Osteocyte (in vitro differentiated cells): ENCODE data around the gene RAP2A. TPM values are rescaled to one million over a fixed set of nuclear protein-coding genes. Genes with fewer than 3 reads are reported as not detected.

Experiments used
- DNase-seq: peaks from one replicate; pipeline ENCODE4 v3.0.0; 2021; ENCODE audit warnings: mixed read lengths; ENCODE audit not compliant: unreplicated experiment; ENCODE audit errors: extremely low spot score
- H3K27ac Mint-ChIP-seq: one replicate; pipeline ENCODE4 v1.8.0; 2021; ENCODE audit warnings: mild to moderate bottlenecking, mixed read lengths; ENCODE audit not compliant: unreplicated experiment
- H3K27me3 Mint-ChIP-seq: one replicate; pipeline ENCODE4 v1.8.0; 2021; ENCODE audit warnings: mixed read lengths; ENCODE audit not compliant: unreplicated experiment
- H3K36me3 Mint-ChIP-seq: one replicate; pipeline ENCODE4 v1.8.0; 2021; ENCODE audit warnings: mixed read lengths; ENCODE audit not compliant: unreplicated experiment
- H3K4me1 Mint-ChIP-seq: one replicate; pipeline ENCODE4 v1.8.0; 2021; ENCODE audit warnings: mixed read lengths; ENCODE audit not compliant: unreplicated experiment
- H3K4me3 Mint-ChIP-seq: one replicate; pipeline ENCODE4 v1.8.0; 2021; ENCODE audit warnings: mild to moderate bottlenecking, moderate library complexity, mixed read lengths; ENCODE audit not compliant: unreplicated experiment
- H3K9me3 Mint-ChIP-seq: one replicate; pipeline ENCODE4 v1.8.0; 2021; ENCODE audit warnings: mixed read lengths; ENCODE audit not compliant: unreplicated experiment
- total RNA-seq: library from RNA; stranded (reverse); gene quantifications from 2 replicates; pipeline ENCODE4 v1.2.1, GENCODE V29; 2021
- TF ChIP-seq, protein P1 (sequence below): fragments of 200-600 bp; sonication (generic); IDR thresholded peaks from 2 replicates; pipeline ENCODE4 v1.5.0; 2021; ENCODE audit warnings: antibody characterized with exemption, mild to moderate bottlenecking, moderate library complexity

Gene RAP2A
- total RNA-seq, 1 donor from 2014 or later: 27.9 TPM

DNA sequence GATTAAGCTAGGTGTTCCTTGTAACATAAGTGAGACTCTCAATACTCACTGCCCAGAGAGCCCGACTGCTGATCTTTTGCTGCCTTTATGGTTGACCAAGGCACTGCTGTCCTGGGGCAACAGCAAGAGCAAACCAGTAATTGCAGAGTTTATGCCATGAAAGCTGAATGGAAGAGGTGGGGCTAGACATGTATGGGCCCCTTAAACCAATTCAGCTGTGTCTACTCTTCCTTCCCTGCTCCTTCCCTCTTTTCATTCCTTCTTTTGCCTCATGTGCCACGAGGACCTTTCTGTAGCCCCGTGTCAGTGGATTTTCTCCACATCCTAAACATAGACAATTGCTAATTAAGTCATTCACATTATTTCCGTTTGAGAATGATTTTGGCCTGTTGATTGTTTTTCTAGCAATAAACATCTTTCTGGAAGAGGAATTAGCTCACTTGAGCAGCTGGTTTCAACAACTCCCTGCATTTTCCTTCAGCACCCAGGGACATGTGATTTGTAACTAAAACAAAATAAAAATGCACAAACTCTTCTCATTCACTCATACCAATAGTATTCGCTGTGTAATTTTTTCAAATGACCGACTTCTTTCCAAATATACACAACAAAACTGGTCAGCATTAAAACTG is 40.5 kb downstream of the RAP2A start:
- Mint-ChIP-seq H3K4me3 (no peak overlapping the region), H3K4me1 (peaks cover 3% of the 10 kb centered on the region), H3K36me3 (no peaks in the 10 kb centered on the region), H3K9me3 (no peaks in the 10 kb centered on the region), H3K27me3 (no peaks in the 10 kb centered on the region), H3K27ac (no peak overlapping the region)
- TF ChIP-seq, protein P1, sequence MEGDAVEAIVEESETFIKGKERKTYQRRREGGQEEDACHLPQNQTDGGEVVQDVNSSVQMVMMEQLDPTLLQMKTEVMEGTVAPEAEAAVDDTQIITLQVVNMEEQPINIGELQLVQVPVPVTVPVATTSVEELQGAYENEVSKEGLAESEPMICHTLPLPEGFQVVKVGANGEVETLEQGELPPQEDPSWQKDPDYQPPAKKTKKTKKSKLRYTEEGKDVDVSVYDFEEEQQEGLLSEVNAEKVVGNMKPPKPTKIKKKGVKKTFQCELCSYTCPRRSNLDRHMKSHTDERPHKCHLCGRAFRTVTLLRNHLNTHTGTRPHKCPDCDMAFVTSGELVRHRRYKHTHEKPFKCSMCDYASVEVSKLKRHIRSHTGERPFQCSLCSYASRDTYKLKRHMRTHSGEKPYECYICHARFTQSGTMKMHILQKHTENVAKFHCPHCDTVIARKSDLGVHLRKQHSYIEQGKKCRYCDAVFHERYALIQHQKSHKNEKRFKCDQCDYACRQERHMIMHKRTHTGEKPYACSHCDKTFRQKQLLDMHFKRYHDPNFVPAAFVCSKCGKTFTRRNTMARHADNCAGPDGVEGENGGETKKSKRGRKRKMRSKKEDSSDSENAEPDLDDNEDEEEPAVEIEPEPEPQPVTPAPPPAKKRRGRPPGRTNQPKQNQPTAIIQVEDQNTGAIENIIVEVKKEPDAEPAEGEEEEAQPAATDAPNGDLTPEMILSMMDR: no peak
- no peak for DNase-seq

DNA sequence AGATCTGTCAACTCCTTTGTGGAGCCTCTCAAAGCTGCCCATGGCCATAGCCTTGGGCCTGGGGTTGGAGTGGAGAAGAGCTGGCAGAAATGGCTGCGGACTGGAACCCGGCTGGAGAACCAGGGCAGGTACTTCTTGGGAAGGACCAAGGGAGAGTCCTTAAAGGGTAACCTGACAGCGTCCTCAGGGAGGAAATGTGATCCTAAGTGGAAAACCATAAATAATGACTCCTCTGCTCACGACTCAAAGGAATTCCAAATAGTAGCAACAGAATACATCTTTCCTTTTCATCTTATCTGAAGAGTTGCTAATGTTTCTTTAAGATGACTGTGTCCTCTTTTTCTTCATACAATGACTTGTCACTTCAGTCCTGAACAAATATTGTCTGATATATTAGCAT is 41.0 kb downstream of the RAP2A start:
- no peak for DNase-seq
- H3K4me1 Mint-ChIP-seq: peaks cover 3% of the 10 kb centered on the region
- no peaks in the 10 kb centered on the region for H3K27me3 Mint-ChIP-seq
- no peaks in the 10 kb centered on the region for H3K9me3 Mint-ChIP-seq
- H3K27ac Mint-ChIP-seq: no peak overlapping the region
- TF ChIP-seq, protein P1: no peak
- no peaks in the 10 kb centered on the region for H3K36me3 Mint-ChIP-seq
- H3K4me3 Mint-ChIP-seq: no peak overlapping the region

DNA sequence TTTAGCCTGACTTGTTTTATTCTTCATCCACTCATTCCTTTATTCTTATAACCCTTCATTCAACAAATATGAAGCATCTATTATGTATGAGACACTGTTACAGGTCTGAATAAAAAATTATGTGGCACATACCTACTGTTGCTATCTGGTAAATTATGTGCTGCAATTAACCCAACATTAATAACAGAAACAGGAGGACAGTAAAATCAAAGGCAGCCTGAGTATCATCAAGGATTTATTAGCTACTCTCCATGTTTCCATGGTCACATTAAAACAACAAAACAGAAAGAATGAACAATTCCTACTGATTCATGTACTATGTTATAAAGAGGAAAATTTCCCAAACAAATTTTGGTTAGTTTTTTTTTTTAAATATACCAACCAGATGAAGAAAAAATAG is 43.9 kb downstream of the RAP2A start:
- Mint-ChIP-seq H3K27me3 (no peaks in the 10 kb centered on the region), H3K36me3 (no peaks in the 10 kb centered on the region), H3K4me3 (no peak overlapping the region), H3K4me1 (peaks cover 3% of the 10 kb centered on the region), H3K9me3 (no peaks in the 10 kb centered on the region), H3K27ac (no peak overlapping the region)
- TF ChIP-seq, protein P1: no peak
- no peak for DNase-seq

DNA sequence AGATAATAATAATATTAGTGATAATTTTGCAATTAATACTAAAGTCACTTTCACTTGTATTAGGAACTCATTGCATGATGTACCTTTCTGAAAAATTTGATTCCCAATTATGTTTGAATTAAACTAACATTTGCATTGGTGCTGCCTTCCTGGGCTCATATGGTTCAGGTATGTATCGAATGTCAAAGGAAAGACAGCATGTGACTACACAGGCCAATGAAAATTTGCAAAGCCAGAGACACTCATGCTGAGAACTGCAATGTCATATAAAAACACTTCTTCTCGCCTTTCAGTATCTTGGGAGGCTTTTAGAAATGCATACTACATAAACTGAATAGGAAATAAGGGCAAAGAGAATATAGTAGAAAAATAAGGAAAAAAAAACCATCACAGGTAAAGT is 44.3 kb downstream of the RAP2A start:
- H3K9me3 Mint-ChIP-seq: no peaks in the 10 kb centered on the region
- TF ChIP-seq, protein P1: no peak
- no peak overlapping the region for H3K4me3 Mint-ChIP-seq
- H3K27me3 Mint-ChIP-seq: no peaks in the 10 kb centered on the region
- peaks cover 3% of the 10 kb centered on the region for H3K4me1 Mint-ChIP-seq
- DNase-seq: no peak
- no peaks in the 10 kb centered on the region for H3K36me3 Mint-ChIP-seq
- H3K27ac Mint-ChIP-seq: no peak overlapping the region

DNA sequence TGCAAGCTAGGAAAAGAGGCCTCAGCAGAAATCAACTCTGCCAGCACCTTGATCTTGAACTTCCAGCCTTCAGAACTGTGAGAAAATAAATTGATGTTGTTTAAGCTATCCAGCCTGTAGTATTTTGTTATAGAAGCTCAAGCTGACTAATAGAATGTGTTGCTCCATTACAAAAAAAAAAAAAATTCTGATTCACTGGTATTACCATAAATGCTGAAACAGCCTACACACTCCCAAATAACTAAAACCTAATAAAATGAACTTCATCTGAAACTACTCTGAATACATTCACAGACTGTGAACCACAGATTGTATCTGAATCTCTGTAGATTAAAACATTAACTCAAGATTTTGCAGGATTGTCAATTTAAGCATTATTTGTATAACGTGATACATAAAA is 49.5 kb downstream of the RAP2A start:
- H3K4me1 Mint-ChIP-seq: peaks cover 3% of the 10 kb centered on the region
- H3K9me3 Mint-ChIP-seq: no peaks in the 10 kb centered on the region
- no peak for DNase-seq
- H3K36me3 Mint-ChIP-seq: no peaks in the 10 kb centered on the region
- H3K27me3 Mint-ChIP-seq: no peaks in the 10 kb centered on the region
- H3K27ac Mint-ChIP-seq: no peak overlapping the region
- TF ChIP-seq, protein P1: no peak
- H3K4me3 Mint-ChIP-seq: no peak overlapping the region
